Activated T-cell treated with anti-CD3 and anti-CD28 coated beads, Interleukin-2, amount 50 U/mL, for 24 hours (primary cell): ENCODE results near the gene SLCO6A1.
"Not testable (repeated sequence)": the region's sequence is repeated elsewhere in the genome, so short reads cannot be mapped to it uniquely, and the experiment has no call there.

Source experiments
- DNase-seq: peaks from one replicate; pipeline ENCODE4 v3.0.0-alpha.2; 2020
- H3K27ac Mint-ChIP-seq: 2 replicates; pipeline ENCODE4 v1.8.0; 2020; ENCODE audit warnings: mild to moderate bottlenecking, mixed read lengths
- H3K27me3 Mint-ChIP-seq: 2 replicates; pipeline ENCODE4 v1.8.0; 2020; ENCODE audit warnings: mixed read lengths
- H3K36me3 Mint-ChIP-seq: 2 replicates; pipeline ENCODE4 v1.8.0; 2020; ENCODE audit warnings: low read depth, mixed read lengths
- H3K4me1 Mint-ChIP-seq: 2 replicates; pipeline ENCODE4 v1.8.0; 2020; ENCODE audit warnings: low read depth, mixed read lengths
- H3K4me3 Mint-ChIP-seq: 2 replicates; pipeline ENCODE4 v1.8.0; 2020; ENCODE audit warnings: mild to moderate bottlenecking, moderate library complexity, mixed read lengths
- H3K9me3 Mint-ChIP-seq: 2 replicates; pipeline ENCODE4 v1.8.0; 2020; ENCODE audit warnings: mixed read lengths

SLCO6A1 gene

GRCh38 chr5:102527547-102527946, 28.7 kb upstream of the SLCO6A1 start:
- no peak for DNase-seq
- Mint-ChIP-seq H3K36me3 (no peaks in the 10 kb centered on the region), H3K27ac (no peak overlapping the region), H3K9me3 (peaks cover 7% of the 10 kb centered on the region), H3K27me3 (no peaks in the 10 kb centered on the region), H3K4me1 (no peaks in the 10 kb centered on the region), H3K4me3 (no peak overlapping the region)

GRCh38 chr5:102523541-102524175, 24.9 kb upstream of the SLCO6A1 start:
- Mint-ChIP-seq H3K27me3 (no peaks in the 10 kb centered on the region), H3K36me3 (no peaks in the 10 kb centered on the region), H3K9me3 (peaks cover 7% of the 10 kb centered on the region), H3K4me3 (no peak overlapping the region), H3K27ac (no peak overlapping the region), H3K4me1 (no peaks in the 10 kb centered on the region)
- no peak for DNase-seq

GRCh38 chr5:102511666-102512065, 12.9 kb upstream of the SLCO6A1 start:
- H3K4me1 Mint-ChIP-seq: no peaks in the 10 kb centered on the region
- no peak overlapping the region for H3K27ac Mint-ChIP-seq
- H3K9me3 Mint-ChIP-seq: no peaks in the 10 kb centered on the region

DNA sequence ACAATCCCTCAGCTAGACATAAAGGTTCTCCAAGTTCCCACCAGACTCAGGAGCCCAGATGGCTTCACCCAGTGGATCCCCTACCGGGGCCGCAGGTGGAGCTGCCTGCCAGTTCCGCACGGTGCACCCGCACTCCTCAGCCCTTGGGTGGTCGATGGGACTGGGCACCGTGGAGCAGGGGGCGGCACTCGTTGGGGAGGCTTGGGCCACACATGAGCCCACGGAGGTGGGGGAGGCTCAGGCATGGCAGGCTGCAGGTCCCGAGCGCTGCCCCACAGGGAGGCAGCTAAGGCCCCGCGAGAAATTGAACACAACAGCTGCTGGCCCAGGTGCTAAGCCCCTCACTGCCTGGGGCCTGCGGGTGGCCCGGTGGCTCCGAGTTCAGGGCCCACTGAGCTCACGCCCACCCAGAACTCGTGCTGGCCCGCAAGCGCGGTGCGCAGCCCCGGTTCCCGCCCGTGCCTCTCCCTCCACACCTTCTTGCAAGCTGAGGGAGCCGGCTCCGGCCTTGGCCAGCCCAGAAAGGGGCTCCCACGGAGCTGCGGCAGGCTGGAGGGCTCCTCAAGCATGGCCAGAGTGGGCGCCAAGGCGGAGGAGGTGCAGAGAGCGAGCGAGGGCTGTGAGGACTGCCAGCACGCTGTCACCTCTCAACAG, 7.4 kb downstream of the SLCO6A1 start:
- not testable (repeated sequence) for H3K27ac Mint-ChIP-seq, DNase-seq, H3K36me3 Mint-ChIP-seq, H3K27me3 Mint-ChIP-seq, H3K9me3 Mint-ChIP-seq, H3K4me3 Mint-ChIP-seq, H3K4me1 Mint-ChIP-seq

More at GRCh38 chr5:102511666-102512065, 12.9 kb upstream of the SLCO6A1 start:
- peaks cover 3% of the 10 kb centered on the region for H3K27me3 Mint-ChIP-seq
- no peak for DNase-seq
- no peak overlapping the region for H3K4me3 Mint-ChIP-seq
- no peaks in the 10 kb centered on the region for H3K36me3 Mint-ChIP-seq

DNA sequence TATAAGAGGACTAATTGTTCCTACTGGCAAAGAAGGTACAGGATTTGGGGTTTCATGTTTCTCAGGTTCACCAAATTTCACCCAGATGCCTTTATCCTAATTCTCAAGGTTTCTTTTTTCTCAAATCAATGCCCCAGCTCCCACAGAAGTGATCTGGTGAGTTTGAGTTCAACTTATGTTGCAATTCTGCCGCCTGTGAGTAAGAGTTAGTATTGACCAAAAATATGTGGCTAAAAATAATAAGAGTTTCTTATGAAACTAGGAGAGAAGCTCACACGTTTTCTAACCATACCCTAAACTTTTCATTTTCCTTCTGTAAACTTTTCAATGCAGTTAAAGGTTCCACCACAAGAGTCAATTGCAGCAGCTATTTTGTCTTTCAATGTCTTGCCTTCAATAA, 15.1 kb downstream of the SLCO6A1 start:
- Mint-ChIP-seq H3K27me3 (peaks cover 10% of the 10 kb centered on the region), H3K4me3 (no peak overlapping the region), H3K9me3 (no peaks in the 10 kb centered on the region), H3K36me3 (no peaks in the 10 kb centered on the region), H3K27ac (no peak overlapping the region), H3K4me1 (no peaks in the 10 kb centered on the region)
- no peak for DNase-seq

GRCh38 chr5:102481054-102481715, 17.6 kb downstream of the SLCO6A1 start:
- H3K27ac Mint-ChIP-seq: no peak overlapping the region
- no peak overlapping the region for H3K4me3 Mint-ChIP-seq
- no peaks in the 10 kb centered on the region for H3K36me3 Mint-ChIP-seq
- peaks cover 4% of the 10 kb centered on the region for H3K27me3 Mint-ChIP-seq
- no peak for DNase-seq
- no peaks in the 10 kb centered on the region for H3K4me1 Mint-ChIP-seq
- H3K9me3 Mint-ChIP-seq: no peaks in the 10 kb centered on the region

- H3K4me3 Mint-ChIP-seq: no peak overlapping the region
- H3K27me3 Mint-ChIP-seq: peaks cover 2% of the 10 kb centered on the region
Measured at GRCh38 chr5:102453716-102454115, 45.1 kb downstream of the SLCO6A1 start.

DNA sequence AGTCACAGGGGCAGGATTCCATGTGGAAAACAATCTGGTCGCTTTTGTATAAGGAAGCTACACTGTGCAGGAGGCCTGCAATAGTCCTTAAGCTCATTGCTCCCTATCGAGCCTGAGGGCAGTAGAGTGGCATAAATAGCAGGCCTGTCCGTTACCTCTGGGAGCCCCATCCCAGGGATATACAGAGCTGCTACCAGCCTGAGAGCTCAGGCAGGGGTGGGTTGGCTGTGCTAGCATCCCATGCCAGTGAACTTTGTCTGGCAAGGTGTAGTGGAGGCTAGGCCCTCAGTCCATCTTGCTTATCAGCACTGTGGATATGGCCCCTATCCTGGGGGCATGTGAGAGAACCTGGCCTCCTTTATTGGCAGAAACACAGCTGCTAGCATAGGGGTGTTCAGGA, 47.7 kb downstream of the SLCO6A1 start:
- no peak overlapping the region for H3K4me3 Mint-ChIP-seq
- H3K27me3 Mint-ChIP-seq: peaks cover 2% of the 10 kb centered on the region
- no peaks in the 10 kb centered on the region for H3K4me1 Mint-ChIP-seq
- H3K27ac Mint-ChIP-seq: no peak overlapping the region
- no peaks in the 10 kb centered on the region for H3K36me3 Mint-ChIP-seq
- H3K9me3 Mint-ChIP-seq: no peaks in the 10 kb centered on the region
- DNase-seq: no peak

More at GRCh38 chr5:102453716-102454115, 45.1 kb downstream of the SLCO6A1 start:
- Mint-ChIP-seq H3K27ac (no peak overlapping the region), H3K9me3 (no peaks in the 10 kb centered on the region), H3K36me3 (no peaks in the 10 kb centered on the region), H3K4me1 (no peaks in the 10 kb centered on the region)
- DNase-seq: no peak

DNA sequence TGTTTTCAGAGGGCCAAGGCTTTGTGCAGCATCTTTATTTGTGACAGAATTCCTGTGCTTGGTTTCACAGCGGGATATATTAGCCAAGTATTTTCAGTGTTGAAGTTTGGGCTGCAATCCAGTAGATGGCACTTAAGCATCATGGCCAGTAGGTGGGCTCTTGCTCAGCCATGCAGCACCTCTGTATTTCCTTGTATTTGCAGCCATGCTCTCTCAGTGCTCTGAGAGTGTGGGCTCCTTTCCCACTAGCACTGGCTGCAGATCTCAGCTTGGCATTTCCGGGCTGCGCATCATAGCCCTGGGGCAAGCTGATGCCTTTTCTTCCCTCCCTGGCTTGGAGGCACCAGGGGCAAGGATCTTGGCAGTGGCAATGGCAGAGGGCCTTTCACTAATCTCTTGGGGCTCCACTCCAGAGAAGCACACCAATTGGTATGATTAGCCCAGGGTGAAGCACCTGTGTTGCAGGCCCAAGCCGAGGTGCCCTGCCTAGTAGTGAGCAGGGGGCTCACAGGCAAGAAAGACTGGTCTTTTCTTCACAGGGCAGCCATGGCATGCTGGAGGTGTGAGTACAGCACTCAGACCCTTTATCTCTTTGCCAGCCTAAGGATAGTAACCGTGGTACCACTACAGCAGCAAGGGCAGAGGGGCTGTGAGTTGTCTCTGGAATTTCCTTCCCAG, 48.3 kb downstream of the SLCO6A1 start:
- Mint-ChIP-seq H3K9me3 (no peaks in the 10 kb centered on the region), H3K27ac (no peak overlapping the region), H3K27me3 (peaks cover 2% of the 10 kb centered on the region), H3K4me3 (no peak overlapping the region), H3K36me3 (no peaks in the 10 kb centered on the region), H3K4me1 (no peaks in the 10 kb centered on the region)
- no peak for DNase-seq

DNA sequence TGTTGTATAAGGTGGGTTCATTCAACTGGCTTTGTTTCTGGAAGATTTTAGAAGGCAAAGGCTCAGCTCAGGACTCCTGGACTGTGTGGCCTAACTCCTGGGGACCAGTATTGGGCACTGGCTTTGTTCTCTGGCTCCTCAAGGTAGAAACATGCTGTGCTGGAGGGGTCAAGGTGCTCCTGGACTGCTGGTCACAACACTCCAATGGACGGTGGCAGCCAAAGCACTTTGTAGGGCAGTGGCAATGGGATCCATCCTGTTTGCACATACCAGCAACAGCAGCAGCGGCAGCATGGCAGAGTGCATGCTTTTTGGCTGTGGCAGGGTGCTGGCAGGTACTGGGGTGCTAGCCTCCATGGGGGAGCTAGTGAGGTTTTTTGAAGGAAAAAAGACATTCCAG, 65.3 kb downstream of the SLCO6A1 start:
- no peaks in the 10 kb centered on the region for H3K27me3 Mint-ChIP-seq
- no peaks in the 10 kb centered on the region for H3K36me3 Mint-ChIP-seq
- no peak overlapping the region for H3K4me3 Mint-ChIP-seq
- no peak for DNase-seq
- H3K9me3 Mint-ChIP-seq: peaks cover 9% of the 10 kb centered on the region
- H3K4me1 Mint-ChIP-seq: no peaks in the 10 kb centered on the region
- H3K27ac Mint-ChIP-seq: no peak overlapping the region

GRCh38 chr5:102421647-102422046, 77.2 kb downstream of the SLCO6A1 start:
- H3K27ac Mint-ChIP-seq: no peak overlapping the region
- H3K9me3 Mint-ChIP-seq: peaks cover 6% of the 10 kb centered on the region
- H3K4me1 Mint-ChIP-seq: no peaks in the 10 kb centered on the region
- H3K36me3 Mint-ChIP-seq: no peaks in the 10 kb centered on the region
- no peaks in the 10 kb centered on the region for H3K27me3 Mint-ChIP-seq
- no peak for DNase-seq
- H3K4me3 Mint-ChIP-seq: no peak overlapping the region

- Mint-ChIP-seq H3K9me3 (no peaks in the 10 kb centered on the region), H3K4me1 (no peaks in the 10 kb centered on the region), H3K4me3 (no peak overlapping the region), H3K27ac (no peak overlapping the region), H3K36me3 (no peaks in the 10 kb centered on the region), H3K27me3 (no peaks in the 10 kb centered on the region)
- DNase-seq: no peak
Measured at GRCh38 chr5:102418531-102418930, 80.3 kb downstream of the SLCO6A1 start.

DNA sequence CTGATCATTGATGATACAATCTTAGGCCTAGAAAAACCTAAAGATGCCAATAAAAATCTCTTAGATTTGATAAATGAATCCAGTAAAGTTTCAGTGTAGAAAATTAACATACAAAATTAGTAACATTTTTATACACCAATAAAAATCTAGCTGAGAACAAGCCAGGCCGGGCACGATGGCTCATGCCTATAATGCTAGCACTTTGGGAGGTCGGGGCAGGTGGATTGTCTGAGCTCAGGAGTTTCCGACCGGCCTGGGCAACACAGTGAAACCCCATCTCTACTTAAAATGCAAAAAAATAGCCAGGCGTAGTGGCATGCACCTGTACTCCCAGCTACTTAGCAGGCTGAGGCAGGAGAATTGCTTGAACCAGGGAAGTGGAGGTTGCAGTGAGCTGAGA, 84.4 kb downstream of the SLCO6A1 start:
- H3K27ac Mint-ChIP-seq: no peak overlapping the region
- no peak for DNase-seq
- no peaks in the 10 kb centered on the region for H3K4me1 Mint-ChIP-seq
- H3K27me3 Mint-ChIP-seq: no peaks in the 10 kb centered on the region
- no peaks in the 10 kb centered on the region for H3K36me3 Mint-ChIP-seq
- H3K9me3 Mint-ChIP-seq: no peaks in the 10 kb centered on the region
- H3K4me3 Mint-ChIP-seq: no peak overlapping the region

GRCh38 chr5:102388235-102388634, 110.6 kb downstream of the SLCO6A1 start:
- Mint-ChIP-seq H3K9me3 (peaks cover 9% of the 10 kb centered on the region), H3K27me3 (no peaks in the 10 kb centered on the region), H3K4me1 (no peaks in the 10 kb centered on the region), H3K4me3 (no peak overlapping the region), H3K27ac (no peak overlapping the region), H3K36me3 (no peaks in the 10 kb centered on the region)
- DNase-seq: no peak

DNA sequence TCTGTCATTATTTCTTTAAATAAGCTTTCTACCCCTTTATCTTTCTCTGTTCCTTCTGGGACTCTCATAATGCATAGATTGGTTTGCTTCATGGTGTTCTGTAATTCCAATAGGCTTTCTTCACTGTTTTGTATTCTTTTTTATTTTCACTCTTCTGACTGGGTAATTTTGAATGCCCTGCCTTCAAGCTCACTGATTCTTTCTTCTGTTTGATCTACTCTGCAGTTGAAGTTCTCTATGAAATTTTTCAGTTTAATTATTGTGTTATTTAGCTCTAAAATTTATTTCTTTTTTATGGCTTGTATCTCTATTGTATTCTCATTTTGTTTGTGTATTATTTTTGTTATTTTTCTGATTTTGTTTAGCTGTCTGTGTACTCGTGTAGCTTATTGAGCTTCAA, 113.4 kb downstream of the SLCO6A1 start:
- Mint-ChIP-seq H3K36me3 (no peaks in the 10 kb centered on the region), H3K9me3 (peaks cover 11% of the 10 kb centered on the region), H3K4me3 (no peak overlapping the region), H3K27me3 (no peaks in the 10 kb centered on the region), H3K4me1 (no peaks in the 10 kb centered on the region), H3K27ac (no peak overlapping the region)
- no peak for DNase-seq
